Measurements from ENCODE around the gene SMTNL1.

DNA sequence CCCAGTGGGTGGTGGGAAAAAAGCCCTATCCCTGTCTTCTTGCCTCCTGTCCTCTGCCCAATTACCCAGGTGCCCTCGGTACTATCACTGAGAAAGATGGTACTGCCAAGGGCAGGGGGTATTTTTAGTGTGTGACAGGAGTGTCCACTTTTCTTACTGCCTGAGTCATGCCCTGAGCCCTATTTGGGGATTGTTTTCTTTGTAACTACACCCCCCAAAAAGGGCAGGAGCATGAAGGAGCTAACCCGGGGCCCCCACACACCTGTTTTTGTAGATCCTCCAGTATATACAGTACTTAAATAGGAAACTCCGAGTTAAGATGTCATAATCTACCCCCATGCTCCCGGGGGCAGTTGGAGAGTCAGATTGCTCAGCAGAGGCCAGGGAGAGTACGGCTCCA is 3.8 kb downstream of the SMTNL1 start:
- TF ChIP-seq CTCF (IDR thresholded peaks at IDR 0.05) (no peak), POLR2AphosphoS5 (IDR thresholded peaks at IDR 0.05) (no peak)
